ENCODE results near the gene OPRD1.
"Not testable (repeated sequence)": the region's sequence is repeated elsewhere in the genome, so short reads cannot be mapped to it uniquely, and the experiment has no call there.

The OPRD1 gene

GRCh38 chr1:28792644-28793121, 19.3 kb upstream of the OPRD1 start:
- Histone ChIP-seq H3K27me3 (no peaks in the 10 kb centered on the region), H3K4me2 (no peak overlapping the region), H3K4me1 (peaks cover 16 to 33% (median 27%) of the 10 kb centered on the region in 10 experiments), H3K9ac (no peak overlapping the region), H3K9me3 (replicated peaks in 1 of 11) (no peaks in the 10 kb centered on the region), H4K20me1 (no peaks in the 10 kb centered on the region), H3K27ac (no peak overlapping the region), H3K36me3 (no peaks in the 10 kb centered on the region), H3K4me3 (no peak overlapping the region)
- TF ChIP-seq Cebpa-rat (IDR thresholded peaks at IDR 0.05) = no peak

- H3K4me3 ChIP-seq; H3K27me3 ChIP-seq; H3K9me3 ChIP-seq (replicated peaks in 1 of 11): not testable (repeated sequence)
Observed at GRCh38 chr1:28794582-28794981, 17.4 kb upstream of the OPRD1 start.

DNA sequence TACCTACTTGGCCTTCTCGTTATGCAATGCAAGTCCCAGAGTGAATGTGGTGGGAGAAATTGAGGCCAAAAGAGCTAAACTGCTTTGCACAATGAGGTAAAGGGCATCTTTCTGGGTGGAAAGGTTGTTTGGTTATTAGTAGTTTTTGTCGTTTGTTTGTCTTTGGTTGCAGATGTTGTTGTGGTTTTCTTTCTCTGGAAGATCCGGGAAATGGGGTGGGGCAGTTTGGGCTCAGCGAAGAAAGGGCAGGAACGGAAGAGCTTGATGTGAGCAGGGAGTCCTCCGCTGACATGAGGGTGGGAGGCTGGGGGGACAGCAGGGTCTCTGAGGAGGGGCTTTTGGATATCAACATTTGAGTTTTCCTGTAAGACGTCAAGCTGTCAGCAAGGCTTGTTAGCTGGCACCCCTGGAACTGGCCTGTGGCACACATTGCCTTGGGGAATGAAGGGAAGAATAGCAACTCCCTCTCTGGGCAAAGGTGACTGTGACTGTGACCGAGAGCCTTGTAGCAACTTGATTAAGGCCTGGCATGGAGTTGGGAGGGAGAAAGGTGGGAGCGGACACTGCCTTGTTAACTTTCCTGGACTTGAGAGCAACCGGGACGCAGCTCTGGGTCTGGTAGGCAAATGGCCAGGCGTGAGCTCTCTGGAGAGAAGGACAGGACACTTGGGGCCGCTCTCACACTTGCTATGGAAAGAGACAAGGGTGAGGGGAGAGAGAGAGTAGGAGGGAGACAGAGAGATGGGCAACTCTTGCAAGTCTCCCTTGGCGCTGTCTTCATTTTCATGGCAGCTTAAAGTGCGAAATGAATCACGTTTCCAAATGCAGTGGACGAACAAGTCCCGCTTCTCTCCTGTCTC, 15.4 kb upstream of the OPRD1 start:
- Histone ChIP-seq H3K4me3 (peak overlapping the region in 3 of 10 experiments; percentile 4 to 26 (median 7); a peak in 1 of 20 replicates), H3K36me3 (no peaks in the 10 kb centered on the region), H3K4me1 (peaks cover 16 to 31% (median 24%) of the 10 kb centered on the region in 10 experiments), H3K9me3 (replicated peaks in 1 of 11) (no peaks in the 10 kb centered on the region), H3K4me2 (peak overlapping the region; percentile 64 to 87 (median 79)), H3K27ac (peak overlapping the region in 8 of 11 experiments; percentile 1 to 63 (median 56); a peak in 15 of 22 replicates), H4K20me1 (no peaks in the 10 kb centered on the region), H3K9ac (peak overlapping the region in 9 of 11 experiments; percentile 3 to 61 (median 46); a peak in 16 of 22 replicates), H3K27me3 (no peaks in the 10 kb centered on the region)
- no peak for TF ChIP-seq Cebpa-rat (IDR thresholded peaks at IDR 0.05)

More at GRCh38 chr1:28794582-28794981, 17.4 kb upstream of the OPRD1 start:
- Histone ChIP-seq H3K4me2 (peak overlapping the region in 2 of 11 experiments; percentile 84 to 87; a peak in 1 of 22 replicates), H3K4me1 (peaks cover 16 to 33% (median 27%) of the 10 kb centered on the region in 10 experiments)
- not testable (repeated sequence) for H3K27ac ChIP-seq, H3K9ac ChIP-seq, H3K36me3 ChIP-seq, H4K20me1 ChIP-seq

GRCh38 chr1:28800324-28800723, 11.6 kb upstream of the OPRD1 start:
- H3K9me3 ChIP-seq (replicated peaks in 1 of 11) = peaks cover 0 to 14% (median 5%) of the 10 kb centered on the region in 11 experiments; a peak in 7 of 22 replicates

DNA sequence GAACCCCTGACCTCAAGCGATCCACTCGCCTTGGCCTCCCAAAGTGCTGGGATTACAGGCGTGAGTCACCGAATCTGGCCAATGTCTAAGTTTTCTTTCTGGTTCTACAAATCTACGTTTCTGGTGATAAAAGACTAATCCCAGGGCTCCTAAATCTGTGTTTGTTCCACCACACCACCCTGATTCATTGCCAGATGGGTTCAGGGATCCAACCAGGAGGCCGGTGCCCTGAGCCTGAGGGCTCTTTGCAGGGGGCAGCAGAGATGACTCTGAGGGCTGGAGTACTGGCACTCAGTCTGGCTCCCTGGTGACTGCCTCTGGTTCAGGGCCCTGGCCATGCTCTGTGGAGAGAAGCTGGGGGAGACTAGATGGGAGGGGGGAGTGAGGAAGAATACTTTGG, 10.5 kb upstream of the OPRD1 start:
- H3K36me3 ChIP-seq = no peaks in the 10 kb centered on the region
- no peak overlapping the region for H3K4me3 ChIP-seq
- no peak overlapping the region for H3K27ac ChIP-seq
- no peak overlapping the region for H3K4me2 ChIP-seq
- H3K9me3 ChIP-seq (replicated peaks in 1 of 11) = peaks cover 0 to 17% (median 5%) of the 10 kb centered on the region in 11 experiments; a peak in 8 of 22 replicates
- no peak for TF ChIP-seq Cebpa-rat (IDR thresholded peaks at IDR 0.05)
- no peaks in the 10 kb centered on the region for H3K27me3 ChIP-seq
- H3K9ac ChIP-seq = no peak overlapping the region
- H4K20me1 ChIP-seq = no peaks in the 10 kb centered on the region
- peaks cover 5 to 44% (median 32%) of the 10 kb centered on the region in 10 experiments for H3K4me1 ChIP-seq

More at GRCh38 chr1:28800324-28800723, 11.6 kb upstream of the OPRD1 start:
- Histone ChIP-seq H3K36me3 (no peaks in the 10 kb centered on the region), H4K20me1 (no peaks in the 10 kb centered on the region), H3K4me3 (no peak overlapping the region), H3K4me2 (no peak overlapping the region), H3K27me3 (no peaks in the 10 kb centered on the region), H3K27ac (no peak overlapping the region), H3K9ac (no peak overlapping the region), H3K4me1 (peaks cover 16 to 47% (median 38%) of the 10 kb centered on the region in 10 experiments)
- TF ChIP-seq Cebpa-rat (IDR thresholded peaks at IDR 0.05) = no peak

GRCh38 chr1:28803051-28803450, 8.9 kb upstream of the OPRD1 start:
- H3K27me3 ChIP-seq = no peaks in the 10 kb centered on the region
- no peak for TF ChIP-seq Cebpa-rat (IDR thresholded peaks at IDR 0.05)

DNA sequence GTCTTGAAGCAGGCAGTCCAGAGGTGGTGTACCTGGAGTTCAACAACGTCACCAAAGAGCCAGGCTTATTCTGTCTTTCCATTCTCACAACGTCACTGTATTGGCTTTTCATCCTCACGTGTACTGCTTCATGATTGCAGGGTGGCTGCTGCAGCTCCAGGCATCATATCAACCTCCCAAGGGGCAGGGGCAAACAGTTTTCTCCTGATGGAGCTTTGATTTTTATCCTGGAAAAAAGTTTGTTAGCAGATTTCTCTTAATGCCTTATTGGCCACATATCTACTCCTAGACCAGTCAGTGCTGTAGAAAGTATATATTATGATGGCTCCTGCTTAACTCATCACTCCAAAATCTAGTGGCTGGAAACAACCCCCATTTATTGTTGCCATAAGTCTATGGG, 8.3 kb upstream of the OPRD1 start:
- Histone ChIP-seq H4K20me1 (no peaks in the 10 kb centered on the region), H3K4me2 (no peak overlapping the region), H3K36me3 (no peaks in the 10 kb centered on the region), H3K4me1 (peaks cover 0 to 33% (median 21%) of the 10 kb centered on the region in 10 experiments; a peak in 15 of 20 replicates), H3K27ac (no peak overlapping the region), H3K4me3 (no peak overlapping the region), H3K9me3 (replicated peaks in 1 of 11) (peaks cover 0 to 17% (median 5%) of the 10 kb centered on the region in 11 experiments; a peak in 8 of 22 replicates), H3K27me3 (peaks cover 0 to under 1% (median 0%) of the 10 kb centered on the region in 11 experiments; a peak in 2 of 22 replicates), H3K9ac (no peak overlapping the region)
- no peak for TF ChIP-seq Cebpa-rat (IDR thresholded peaks at IDR 0.05)

More at GRCh38 chr1:28803051-28803450, 8.9 kb upstream of the OPRD1 start:
- no peak overlapping the region for H3K27ac ChIP-seq
- H3K36me3 ChIP-seq = no peaks in the 10 kb centered on the region
- peaks cover 0 to 17% (median 5%) of the 10 kb centered on the region in 11 experiments; a peak in 8 of 22 replicates for H3K9me3 ChIP-seq (replicated peaks in 1 of 11)
- no peak overlapping the region for H3K9ac ChIP-seq
- H3K4me1 ChIP-seq = peaks cover 0 to 33% (median 21%) of the 10 kb centered on the region in 10 experiments; a peak in 15 of 20 replicates
- no peaks in the 10 kb centered on the region for H4K20me1 ChIP-seq
- H3K4me3 ChIP-seq = no peak overlapping the region
- H3K4me2 ChIP-seq = peak overlapping the region in 2 of 11 experiments; percentile 37 to 47; a peak in 2 of 22 replicates

GRCh38 chr1:28804071-28804470, 7.9 kb upstream of the OPRD1 start:
- Histone ChIP-seq H3K27me3 (peaks cover 0 to 5% (median 4%) of the 10 kb centered on the region in 11 experiments; a peak in 8 of 22 replicates), H4K20me1 (no peaks in the 10 kb centered on the region), H3K9me3 (replicated peaks in 1 of 11) (peaks cover 0 to 17% (median 5%) of the 10 kb centered on the region in 11 experiments; a peak in 8 of 22 replicates), H3K27ac (no peak overlapping the region), H3K4me3 (no peak overlapping the region), H3K9ac (no peak overlapping the region), H3K4me1 (peaks cover 0 to 33% (median 21%) of the 10 kb centered on the region in 10 experiments; a peak in 15 of 20 replicates), H3K36me3 (no peaks in the 10 kb centered on the region), H3K4me2 (0 out of 22 replicates have a peak overlapping the region, but pooled peaks of 2 of the 11 experiments have one; percentile 19 to 35)
- TF ChIP-seq Cebpa-rat (IDR thresholded peaks at IDR 0.05) = no peak

- peaks cover 0 to 15% (median 0%) of the 10 kb centered on the region in 11 experiments; a peak in 5 of 22 replicates for H4K20me1 ChIP-seq
- H3K36me3 ChIP-seq = no peaks in the 10 kb centered on the region
- no peak for TF ChIP-seq Cebpa-rat (IDR thresholded peaks at IDR 0.05)
- no peak overlapping the region for H3K27ac ChIP-seq
- peaks cover 0 to 17% (median 5%) of the 10 kb centered on the region in 11 experiments; a peak in 8 of 22 replicates for H3K9me3 ChIP-seq (replicated peaks in 1 of 11)
- no peak overlapping the region for H3K4me2 ChIP-seq
- no peak overlapping the region for H3K4me3 ChIP-seq
- no peak overlapping the region for H3K9ac ChIP-seq
- H3K27me3 ChIP-seq = peaks cover 25 to 34% (median 33%) of the 10 kb centered on the region in 11 experiments
- peaks cover 3 to 30% (median 24%) of the 10 kb centered on the region in 10 experiments; a peak in 17 of 20 replicates for H3K4me1 ChIP-seq
Observed at GRCh38 chr1:28807046-28807445, 4.9 kb upstream of the OPRD1 start.

Measured in BLaER1 treated with 17β-estradiol and CSF1 and Interleukin-3, amounts not matched to agents 10 nM and 100 nM (cell line).